GM12892 (cell line): ENCODE results near the gene PPP6R2.

ENCODE experiments used
- POLR2A ChIP-seq: IDR thresholded peaks from 2 replicates; pipeline ENCODE4 v1.6.1; 2011; ENCODE audit warnings: low read depth, low read length, control low read depth
- POLR2AphosphoS5 ChIP-seq: IDR thresholded peaks from 2 replicates; pipeline ENCODE4 v1.6.1; 2011; ENCODE audit warnings: low read depth, low read length, control low read depth
- TAF1 ChIP-seq: IDR thresholded peaks from 2 replicates; pipeline ENCODE4 v1.6.1; 2011; ENCODE audit warnings: low read depth, mild to moderate bottlenecking, control low read depth, low read length, borderline replicate concordance

- TF ChIP-seq POLR2A (no peak), POLR2AphosphoS5 (no peak), TAF1 (no peak)
Observed at GRCh38 chr22:50296658-50297490, 46.3 kb upstream of the PPP6R2 start.
